HepG2 (cell line): ENCODE measurements around the gene STAT5A. TPM values are rescaled to one million over a fixed set of nuclear protein-coding genes. Genes with fewer than 3 reads are reported as not detected.

Experiments used
- ARHGAP35 ChIP-seq: sonication (generic); formaldehyde crosslinking; IDR thresholded peaks from 2 replicates; pipeline ENCODE4 v1.9.0; 2022; ENCODE audit warnings: mild to moderate bottlenecking, inconsistent platforms, moderate library complexity, missing genetic modification reagents, borderline replicate concordance
- ATF1 ChIP-seq: IDR thresholded peaks from 2 replicates; pipeline ENCODE4 v1.6.1; 2016; ENCODE audit warnings: mild to moderate bottlenecking, control low read depth
- CEBPB ChIP-seq: IDR thresholded peaks from 2 replicates; pipeline ENCODE4 v1.6.1; 2011; ENCODE audit warnings: low read depth, low read length, improper control_type of control experiment, borderline replicate concordance
- CEBPG ChIP-seq: IDR thresholded peaks from 2 replicates; pipeline ENCODE4 v1.6.1; 2016
- CTCF ChIP-seq: sonication (generic); formaldehyde crosslinking; IDR thresholded peaks from 2 replicates; pipeline ENCODE4 v1.5.0; 2020; ENCODE audit warnings: mild to moderate bottlenecking, missing genetic modification reagents, moderate library complexity
- DNMT3B ChIP-seq: conservative IDR thresholded peaks from 2 replicates; pipeline ENCODE4 v1.6.1; 2016; ENCODE audit warnings: missing biosample characterization, control low read depth
- FOXA1 ChIP-seq, 2 experiments: fragments of 450-650 bp in 1 of 2; sonication (generic) in 1 of 2; formaldehyde crosslinking in 1 of 2; IDR thresholded peaks; 2 replicates each; pipeline versions ENCODE4 v1.4.0 to v1.6.1; 2016 to 2020; ENCODE audit warnings: missing genetic modification reagents in 1 of 2
- HNF4A ChIP-seq: sonication (generic); formaldehyde crosslinking; IDR thresholded peaks from 2 replicates; pipeline ENCODE4 v1.4.0; 2020; ENCODE audit warnings: missing genetic modification reagents
- KAT8 ChIP-seq: IDR thresholded peaks from 2 replicates; pipeline ENCODE4 v1.6.1; 2016; ENCODE audit warnings: missing genetic modification reagents, missing compliant biosample characterization
- MIER2 ChIP-seq: IDR thresholded peaks from 2 replicates; pipeline ENCODE4 v1.6.1; 2016; ENCODE audit warnings: missing biosample characterization, missing genetic modification reagents
- MXI1 ChIP-seq: IDR thresholded peaks from 3 replicates; pipeline ENCODE4 v1.6.1; 2012; ENCODE audit warnings: low read depth, low read length, inconsistent platforms, borderline replicate concordance
- MZF1 ChIP-seq: sonication (generic); formaldehyde crosslinking; IDR thresholded peaks from 2 replicates; pipeline ENCODE4 v1.8.1; 2023; ENCODE audit warnings: mild to moderate bottlenecking, missing genetic modification reagents, borderline replicate concordance
- PLRG1 ChIP-seq: fragments of 450-650 bp; conservative IDR thresholded peaks from 2 replicates; pipeline ENCODE4 v1.6.1; 2016
- SCMH1 ChIP-seq: sonication (generic); formaldehyde crosslinking; IDR thresholded peaks from 2 replicates; pipeline ENCODE4 v1.9.0; 2021; ENCODE audit warnings: missing genetic modification reagents, mild to moderate bottlenecking, borderline replicate concordance
- YEATS4 ChIP-seq: sonication (generic); formaldehyde crosslinking; IDR thresholded peaks from 2 replicates; pipeline ENCODE4 v1.4.0; 2020; ENCODE audit warnings: missing genetic modification reagents, borderline replicate concordance
- ZBTB26 ChIP-seq: IDR thresholded peaks from 2 replicates; pipeline ENCODE4 v1.6.1; 2016; ENCODE audit warnings: missing compliant biosample characterization, missing genetic modification reagents, borderline replicate concordance
- ZMAT5 ChIP-seq: sonication (generic); formaldehyde crosslinking; IDR thresholded peaks from 2 replicates; pipeline ENCODE4 v1.5.0; 2020; ENCODE audit warnings: mild to moderate bottlenecking, low read depth, missing genetic modification reagents, borderline replicate concordance
- ZMYM3 ChIP-seq: sonication (generic); formaldehyde crosslinking; IDR thresholded peaks from 2 replicates; pipeline ENCODE4 v1.5.1; 2020; ENCODE audit warnings: mild to moderate bottlenecking, missing genetic modification reagents
- ZNF136 ChIP-seq: sonication (generic); formaldehyde crosslinking; IDR thresholded peaks from 2 replicates; pipeline ENCODE4 v1.8.1; 2022; ENCODE audit warnings: low read depth, mild to moderate bottlenecking, moderate library complexity, missing genetic modification reagents
- ZNF329 ChIP-seq: sonication (generic); formaldehyde crosslinking; IDR thresholded peaks from 2 replicates; pipeline ENCODE4 v1.9.0; 2021; ENCODE audit warnings: low read depth, mild to moderate bottlenecking, missing genetic modification reagents
- ZNF33A ChIP-seq: sonication (generic); formaldehyde crosslinking; IDR thresholded peaks from 2 replicates; pipeline ENCODE4 v1.5.1; 2020; ENCODE audit warnings: missing genetic modification reagents, mild to moderate bottlenecking, moderate library complexity, borderline replicate concordance
- ZNF382 ChIP-seq: sonication (generic); formaldehyde crosslinking; IDR thresholded peaks from 2 replicates; pipeline ENCODE4 v1.5.0; 2020; ENCODE audit warnings: missing genetic modification reagents, mild to moderate bottlenecking, borderline replicate concordance
- ZNF430 ChIP-seq: sonication (generic); formaldehyde crosslinking; IDR thresholded peaks from 2 replicates; pipeline ENCODE4 v1.9.0; 2021; ENCODE audit warnings: mild to moderate bottlenecking, missing genetic modification reagents
- ZNF552 ChIP-seq: sonication (generic); formaldehyde crosslinking; IDR thresholded peaks from 2 replicates; pipeline ENCODE4 v1.9.0; 2022; ENCODE audit warnings: missing genetic modification reagents, mild to moderate bottlenecking, borderline replicate concordance
- ZNF557 ChIP-seq: sonication (generic); formaldehyde crosslinking; IDR thresholded peaks from 2 replicates; pipeline ENCODE4 v1.4.0; 2020; ENCODE audit warnings: missing genetic modification reagents
- ZNF569 ChIP-seq: sonication (generic); formaldehyde crosslinking; IDR thresholded peaks from 2 replicates; pipeline ENCODE4 v1.5.0; 2020; ENCODE audit warnings: mild to moderate bottlenecking, missing genetic modification reagents, moderate library complexity, borderline replicate concordance
- ZNF598 ChIP-seq: sonication (generic); formaldehyde crosslinking; IDR thresholded peaks from 2 replicates; pipeline ENCODE4 v1.5.1; 2020; ENCODE audit warnings: mild to moderate bottlenecking, missing genetic modification reagents, borderline replicate concordance
- ZNF619 ChIP-seq: sonication (generic); formaldehyde crosslinking; IDR thresholded peaks from 2 replicates; pipeline ENCODE4 v1.4.0; 2020; ENCODE audit warnings: mild to moderate bottlenecking, missing genetic modification reagents
- polyA plus RNA-seq, 8 experiments: library from polyadenylated mRNA; depleted of rRNA in 3 of 8; stranded (reverse) in 7 of 8; unstranded in 1 of 8; fragments of >200 nt; fragmentation: Illumina TruSeq in 4 of 8; extraction: Trizol in 4 of 8; gene quantifications; 2 replicates each; pipeline versions ENCODE4 v1.2.1 to v1.2.3, GENCODE V29; 2011 to 2016; ENCODE audit warnings: low read depth in 4 of 8, missing spikeins in 1 of 8, mixed read lengths in 1 of 8; ENCODE audit not compliant: insufficient read depth in 1 of 8
- total RNA-seq, 5 experiments: library from RNA; depleted of rRNA; stranded (reverse); fragments of >200 nt; fragmentation: Illumina TruSeq; extraction: Trizol; gene quantifications; 2 replicates each; pipeline ENCODE4 v1.2.3, GENCODE V29; 2016; ENCODE audit warnings: low read depth in 1 of 5

Gene STAT5A
- total and polyA plus RNA-seq, 2 of the 13 experiments (the other 11 are each of a cell fraction or from before 2014, with no cell fraction given), result 1.4 to 4.1 TPM

GRCh38 chr17:42311240-42312034 is 23.1 kb downstream of the STAT5A start (continued):
- no peak for TF ChIP-seq SCMH1 (CRISPR knock-in tag)
- no peak for TF ChIP-seq FOXA1 (IDR thresholded peaks at IDR 0.05)
- TF ChIP-seq FOXA1 (CRISPR knock-in tag; IDR thresholded peaks at IDR 0.05), result peak; percentile 35; the same call in 1 of the 2 replicates
- TF ChIP-seq DNMT3B (CRISPR knock-in tag), result peak; percentile 63; the same call in 1 of the 2 replicates
- peak; percentile 74 for TF ChIP-seq HNF4A (CRISPR knock-in tag)
- TF ChIP-seq ZNF430 (CRISPR knock-in tag), result 0 out of 2 replicates have a peak, but pooled peaks have one; percentile 77
- TF ChIP-seq MIER2, result peak; percentile 81
- TF ChIP-seq CTCF (CRISPR knock-in tag), result peak; percentile 30; the same call in 1 of the 2 replicates
- TF ChIP-seq ZMAT5 (CRISPR knock-in tag), result no peak
- TF ChIP-seq ZNF619 (CRISPR knock-in tag), result no peak
- TF ChIP-seq PLRG1, result no peak
- no peak for TF ChIP-seq ZNF136 (CRISPR knock-in tag)
- TF ChIP-seq ZNF382 (CRISPR knock-in tag), result no peak
- peak; percentile 73; the same call in 1 of the 2 replicates for TF ChIP-seq YEATS4
- TF ChIP-seq ZMYM3 (CRISPR knock-in tag), result peak; percentile 80
- TF ChIP-seq ZNF569 (CRISPR knock-in tag), result peak; percentile 79; the same call in 1 of the 2 replicates
- peak; percentile 73; the same call in 1 of the 2 replicates for TF ChIP-seq ZNF557 (CRISPR knock-in tag)
- TF ChIP-seq ZNF33A (CRISPR knock-in tag), result no peak
- no peak for TF ChIP-seq ATF1 (CRISPR knock-in tag)
- no peak; the same call in 1 of the 2 replicates for TF ChIP-seq ZNF552 (CRISPR knock-in tag)
- TF ChIP-seq CEBPG (CRISPR knock-in tag), result peak; percentile 100
- TF ChIP-seq KAT8, result peak; percentile 72
- no peak for TF ChIP-seq MZF1 (CRISPR knock-in tag)
- TF ChIP-seq ZNF329, result no peak
- peak; percentile 85; the same call in 1 of the 3 replicates for TF ChIP-seq MXI1
- TF ChIP-seq ARHGAP35 (CRISPR knock-in tag), result 0 out of 2 replicates have a peak, but pooled peaks have one; percentile 71
- 0 out of 2 replicates have a peak, but pooled peaks have one; percentile 8 for TF ChIP-seq ZNF598
- peak; percentile 100 for TF ChIP-seq CEBPB
- peak; percentile 90 for TF ChIP-seq ZBTB26 (CRISPR knock-in tag)
